Measurements from ENCODE around the gene ZBTB42. TPM values are rescaled to one million over a fixed set of nuclear protein-coding genes. Genes with fewer than 3 reads are reported as not detected.

Gene ZBTB42
- total and polyA plus RNA-seq, 2 donors, result 2.1 to 3.2 TPM

GRCh38 chr14:104797115-104798044, 3.5 kb upstream of the ZBTB42 start:
- WGBS, result 68% methylated on average over 18 of the region's 18 CpGs
- Histone ChIP-seq H3K4me1 (ENCODE audit: control insufficient read depth in 2 of 2, insufficient read depth in 2 of 2, low read length in 2 of 2) (peaks cover 28 to 59% of the 10 kb centered on the region in 2 donors), H3K4me3 (ENCODE audit: low read length in 2 of 2) (no peak overlapping the region), H3K27ac (ENCODE audit: low read depth in 1 of 2, low read length in 1 of 2) (no peak overlapping the region), H3K9me3 (ENCODE audit: control insufficient read depth in 2 of 2, insufficient read depth in 1 of 2, low read length in 1 of 2) (peaks cover 0 to 4% of the 10 kb centered on the region in 2 donors), H3K27me3 (ENCODE audit: control insufficient read depth in 2 of 2, insufficient read depth in 1 of 2, low read length in 1 of 2) (peaks cover 17 to 63% of the 10 kb centered on the region in 2 donors), H3K36me3 (ENCODE audit: control insufficient read depth in 2 of 2, insufficient read depth in 2 of 2, low read length in 1 of 2) (peaks cover 0 to under 1% of the 10 kb centered on the region in 2 donors)
- DNase-seq (ENCODE audit: low read depth in 6 of 9, low spot score in 9 of 9), result peak in 1 of 9 donors; percentile 14

- Histone ChIP-seq H3K27ac (ENCODE audit: low read depth in 1 of 2, low read length in 1 of 2) (no peak overlapping the region), H3K27me3 (ENCODE audit: control insufficient read depth in 2 of 2, insufficient read depth in 1 of 2, low read length in 1 of 2) (peaks cover 17 to 65% of the 10 kb centered on the region in 2 donors), H3K9me3 (ENCODE audit: control insufficient read depth in 2 of 2, insufficient read depth in 1 of 2, low read length in 1 of 2) (peaks cover 0 to 2% of the 10 kb centered on the region in 2 donors), H3K4me3 (ENCODE audit: low read length in 2 of 2) (no peak overlapping the region), H3K36me3 (ENCODE audit: control insufficient read depth in 2 of 2, insufficient read depth in 2 of 2, low read length in 1 of 2) (no peaks in the 10 kb centered on the region), H3K4me1 (ENCODE audit: control insufficient read depth in 2 of 2, insufficient read depth in 2 of 2, low read length in 2 of 2) (peaks cover 28 to 53% of the 10 kb centered on the region in 2 donors)
- 95% methylated on average over 16 of the region's 16 CpGs for WGBS
- no peak for DNase-seq (ENCODE audit: low read depth in 6 of 9, low spot score in 9 of 9)
Measured at GRCh38 chr14:104798300-104799243, 2.3 kb upstream of the ZBTB42 start.

GRCh38 chr14:104799244-104800014, 1.5 kb upstream of the ZBTB42 start:
- 48% methylated on average over 21 of the region's 21 CpGs for WGBS
- Histone ChIP-seq H3K27me3 (ENCODE audit: control insufficient read depth in 2 of 2, insufficient read depth in 1 of 2, low read length in 1 of 2) (peaks cover 17 to 65% of the 10 kb centered on the region in 2 donors), H3K4me3 (ENCODE audit: low read length in 2 of 2) (peak overlapping the region; percentile 23 to 78), H3K9me3 (ENCODE audit: control insufficient read depth in 2 of 2, insufficient read depth in 1 of 2, low read length in 1 of 2) (no peaks in the 10 kb centered on the region), H3K4me1 (ENCODE audit: control insufficient read depth in 2 of 2, insufficient read depth in 2 of 2, low read length in 2 of 2) (peaks cover 19 to 44% of the 10 kb centered on the region in 2 donors), H3K27ac (ENCODE audit: low read depth in 1 of 2, low read length in 1 of 2) (peak overlapping the region; percentile 30 to 92), H3K36me3 (ENCODE audit: control insufficient read depth in 2 of 2, insufficient read depth in 2 of 2, low read length in 1 of 2) (no peaks in the 10 kb centered on the region)
- peak in 2 of 9 donors; percentile 16 to 39 for DNase-seq (ENCODE audit: low read depth in 6 of 9, low spot score in 9 of 9)

GRCh38 chr14:104800015-104800770, 708 bp upstream of the ZBTB42 start:
- 4% methylated on average over 83 of the region's 83 CpGs for WGBS
- H3K4me3 ChIP-seq (ENCODE audit: low read length in 2 of 2), result peak overlapping the region; percentile 23 to 78
- H3K4me1 ChIP-seq (ENCODE audit: control insufficient read depth in 2 of 2, insufficient read depth in 2 of 2, low read length in 2 of 2), result peaks cover 17 to 41% of the 10 kb centered on the region in 2 donors
- H3K27me3 ChIP-seq (ENCODE audit: control insufficient read depth in 2 of 2, insufficient read depth in 1 of 2, low read length in 1 of 2), result peaks cover 17 to 63% of the 10 kb centered on the region in 2 donors
- peak in 4 of 9 donors; percentile 46 to 78 (median 58) for DNase-seq (ENCODE audit: low read depth in 6 of 9, low spot score in 9 of 9)
- no peaks in the 10 kb centered on the region for H3K36me3 ChIP-seq (ENCODE audit: control insufficient read depth in 2 of 2, insufficient read depth in 2 of 2, low read length in 1 of 2)
- no peaks in the 10 kb centered on the region for H3K9me3 ChIP-seq (ENCODE audit: control insufficient read depth in 2 of 2, insufficient read depth in 1 of 2, low read length in 1 of 2)
- H3K27ac ChIP-seq (ENCODE audit: low read depth in 1 of 2, low read length in 1 of 2), result peak overlapping the region; percentile 30 to 92

GRCh38 chr14:104801520-104802393, 856 bp downstream of the ZBTB42 start:
- Histone ChIP-seq H3K9me3 (ENCODE audit: control insufficient read depth in 2 of 2, insufficient read depth in 1 of 2, low read length in 1 of 2) (no peaks in the 10 kb centered on the region), H3K27me3 (ENCODE audit: control insufficient read depth in 2 of 2, insufficient read depth in 1 of 2, low read length in 1 of 2) (peaks cover 17 to 53% of the 10 kb centered on the region in 2 donors), H3K4me1 (ENCODE audit: control insufficient read depth in 2 of 2, insufficient read depth in 2 of 2, low read length in 2 of 2) (peaks cover 12 to 31% of the 10 kb centered on the region in 2 donors), H3K4me3 (ENCODE audit: low read length in 2 of 2) (peak overlapping the region; percentile 47 to 78), H3K36me3 (ENCODE audit: control insufficient read depth in 2 of 2, insufficient read depth in 2 of 2, low read length in 1 of 2) (no peaks in the 10 kb centered on the region), H3K27ac (ENCODE audit: low read depth in 1 of 2, low read length in 1 of 2) (no peak overlapping the region)
- WGBS, result 85% methylated on average over 45 of the region's 45 CpGs
- no peak for DNase-seq (ENCODE audit: low read depth in 6 of 9, low spot score in 9 of 9)

- H3K4me3 ChIP-seq (ENCODE audit: low read length in 2 of 2), result no peak overlapping the region
- no peaks in the 10 kb centered on the region for H3K9me3 ChIP-seq (ENCODE audit: control insufficient read depth in 2 of 2, insufficient read depth in 1 of 2, low read length in 1 of 2)
- no peaks in the 10 kb centered on the region for H3K36me3 ChIP-seq (ENCODE audit: control insufficient read depth in 2 of 2, insufficient read depth in 2 of 2, low read length in 1 of 2)
- 95% methylated on average over 20 of the region's 20 CpGs for WGBS
- no peak for DNase-seq (ENCODE audit: low read depth in 6 of 9, low spot score in 9 of 9)
- peaks cover 14 to 44% of the 10 kb centered on the region in 2 donors for H3K27me3 ChIP-seq (ENCODE audit: control insufficient read depth in 2 of 2, insufficient read depth in 1 of 2, low read length in 1 of 2)
- H3K27ac ChIP-seq (ENCODE audit: low read depth in 1 of 2, low read length in 1 of 2), result no peak overlapping the region
- H3K4me1 ChIP-seq (ENCODE audit: control insufficient read depth in 2 of 2, insufficient read depth in 2 of 2, low read length in 2 of 2), result peaks cover 12 to 23% of the 10 kb centered on the region in 2 donors
Measured at GRCh38 chr14:104802394-104803184, 1.7 kb downstream of the ZBTB42 start.

GRCh38 chr14:104803280-104803911, 2.5 kb downstream of the ZBTB42 start:
- no peak for DNase-seq (ENCODE audit: low read depth in 6 of 9, low spot score in 9 of 9)
- Histone ChIP-seq H3K36me3 (ENCODE audit: control insufficient read depth in 2 of 2, insufficient read depth in 2 of 2, low read length in 1 of 2) (no peaks in the 10 kb centered on the region), H3K9me3 (ENCODE audit: control insufficient read depth in 2 of 2, insufficient read depth in 1 of 2, low read length in 1 of 2) (no peaks in the 10 kb centered on the region), H3K4me1 (ENCODE audit: control insufficient read depth in 2 of 2, insufficient read depth in 2 of 2, low read length in 2 of 2) (peaks cover 12 to 18% of the 10 kb centered on the region in 2 donors), H3K4me3 (ENCODE audit: low read length in 2 of 2) (no peak overlapping the region), H3K27me3 (ENCODE audit: control insufficient read depth in 2 of 2, insufficient read depth in 1 of 2, low read length in 1 of 2) (peaks cover 10 to 36% of the 10 kb centered on the region in 2 donors), H3K27ac (ENCODE audit: low read depth in 1 of 2, low read length in 1 of 2) (no peak overlapping the region)
- 96% methylated on average over 19 of the region's 19 CpGs for WGBS
